Skin epidermis (tissue), 12 donors: ENCODE data around the gene RBM12.
"Not testable (repeated sequence)": the region's sequence is repeated elsewhere in the genome, so short reads cannot be mapped to it uniquely, and the experiment has no call there.

Source experiments
- H3K27ac ChIP-seq, 21 experiments: fragments of 200-600 bp; sonication (generic) in 11 of 21; one replicate each; pipeline ENCODE4 v1.5.0; 2020; ENCODE audit warnings: mild to moderate bottlenecking in 3 of 21, inconsistent platforms in 2 of 21, moderate library complexity in 2 of 21
- H3K4me3 ChIP-seq, 7 experiments: fragments of 200-600 bp; sonication (generic) in 2 of 7; one replicate each; pipeline ENCODE4 v1.5.0; 2020; ENCODE audit warnings: inconsistent platforms in 2 of 7, mild to moderate bottlenecking in 2 of 7, moderate library complexity in 1 of 7

RBM12 gene

GRCh38 chr20:35664466-35665206 is at the start of gene RBM12, which contains the start of gene CPNE1:
Gene RBM12 (minus strand): TSS chr20:35664900. CDS start chr20:35655322, 9,578 bp downstream.
Gene CPNE1 (minus strand): TSS chr20:35664900. CDS start chr20:35632923, 31,977 bp downstream.
- Histone ChIP-seq H3K27ac (peak within 1 kb of the TSS; percentile 87 to 100 (median 97)), H3K4me3 (peak within 1 kb of the TSS; percentile 68 to 97 (median 83))

GRCh38 chr20:35714127-35714526 is 49.4 kb upstream of the RBM12 start:
- Histone ChIP-seq H3K4me3 (no peak overlapping the region), H3K27ac (no peak overlapping the region)

- H3K27ac ChIP-seq, H3K4me3 ChIP-seq: not testable (repeated sequence)
Measured at GRCh38 chr20:35713120-35713519, 48.4 kb upstream of the RBM12 start.

- Histone ChIP-seq H3K27ac (peak overlapping the region in 1 of 21 experiments; percentile 15), H3K4me3 (no peak overlapping the region)
Measured at GRCh38 chr20:35711588-35712209, 47.0 kb upstream of the RBM12 start.

GRCh38 chr20:35710884-35711587 is 46.3 kb upstream of the RBM12 start:
- Histone ChIP-seq H3K4me3 (no peak overlapping the region), H3K27ac (peak overlapping the region in 1 of 21 experiments; percentile 15)

- Histone ChIP-seq H3K27ac (no peak overlapping the region), H3K4me3 (no peak overlapping the region)
Measured at GRCh38 chr20:35710039-35710438, 45.3 kb upstream of the RBM12 start.

- Histone ChIP-seq H3K4me3 (no peak overlapping the region), H3K27ac (no peak overlapping the region)
Measured at GRCh38 chr20:35709259-35709658, 44.6 kb upstream of the RBM12 start.

GRCh38 chr20:35708502-35708901 is 43.8 kb upstream of the RBM12 start:
- no peak overlapping the region for H3K4me3 ChIP-seq
- H3K27ac ChIP-seq: no peak overlapping the region

GRCh38 chr20:35706591-35707529 is 42.2 kb upstream of the RBM12 start:
- not testable (repeated sequence) for H3K27ac ChIP-seq, H3K4me3 ChIP-seq

GRCh38 chr20:35705894-35706293 is 41.2 kb upstream of the RBM12 start:
- not testable (repeated sequence) for H3K27ac ChIP-seq, H3K4me3 ChIP-seq

- no peak overlapping the region for H3K27ac ChIP-seq
- H3K4me3 ChIP-seq: no peak overlapping the region
Measured at GRCh38 chr20:35704514-35705261, 40.0 kb upstream of the RBM12 start.

GRCh38 chr20:35702824-35703695 is 38.4 kb upstream of the RBM12 start:
- no peak overlapping the region for H3K4me3 ChIP-seq
- H3K27ac ChIP-seq: no peak overlapping the region

GRCh38 chr20:35702051-35702823 is 37.5 kb upstream of the RBM12 start:
- Histone ChIP-seq H3K4me3 (no peak overlapping the region), H3K27ac (no peak overlapping the region)

GRCh38 chr20:35700625-35701148 is 36.0 kb upstream of the RBM12 start:
- H3K4me3 ChIP-seq: no peak overlapping the region
- H3K27ac ChIP-seq: peak overlapping the region in 3 of 21 experiments; percentile 11 to 96 (median 94)

GRCh38 chr20:35699957-35700624 is 35.4 kb upstream of the RBM12 start:
- Histone ChIP-seq H3K27ac (peak overlapping the region in 20 of 21 experiments; percentile 76 to 98 (median 94)), H3K4me3 (peak overlapping the region; percentile 72 to 99 (median 88))
